ENCODE results near the gene ABCD1.

Gene ABCD1

DNA sequence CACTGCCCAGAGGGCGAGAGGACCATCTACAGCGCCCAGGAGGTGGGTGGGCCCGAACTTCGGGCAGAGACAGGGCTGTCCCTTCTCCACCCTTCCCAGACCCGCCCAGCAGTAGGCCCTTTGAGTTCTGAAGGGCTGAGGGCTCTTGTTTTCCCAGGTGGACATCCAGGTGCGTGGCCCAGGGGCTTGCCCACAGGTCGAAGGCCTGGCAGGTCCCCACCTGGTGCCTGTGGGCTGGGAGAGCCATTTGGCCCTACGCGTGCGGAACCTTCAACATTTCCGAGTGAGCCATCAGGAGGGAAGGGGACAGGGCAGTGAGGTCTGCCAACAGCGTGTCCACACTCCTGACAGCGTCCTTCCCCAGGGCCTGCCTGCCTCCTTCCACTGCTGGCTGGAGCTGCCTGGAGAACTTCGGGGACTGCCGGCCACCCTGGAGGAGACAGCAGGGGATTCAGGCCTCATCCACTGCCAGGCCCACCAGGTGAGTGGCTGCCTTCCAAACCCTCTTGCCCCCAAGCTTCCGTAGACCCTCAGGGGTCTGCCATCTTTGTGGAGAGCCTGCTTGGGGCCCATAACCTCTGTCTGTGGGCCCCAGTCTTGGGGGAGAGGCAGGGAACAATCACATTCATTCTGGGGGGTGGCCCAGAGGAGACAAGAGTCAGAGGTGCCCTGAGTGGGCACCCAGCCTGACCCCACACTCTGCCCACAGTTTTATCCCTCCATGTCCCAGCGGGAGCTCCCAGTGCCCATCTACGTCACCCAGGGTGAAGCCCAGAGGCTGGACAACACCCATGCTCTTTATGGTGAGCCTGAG lies 46.2 kb downstream of the ABCD1 start:
- no peak overlapping the region for H3K4me3 ChIP-seq (replicated peaks in 1 of 2; ENCODE audit: low read depth in 2 of 2, low read length in 2 of 2)
- TF ChIP-seq, protein P1, sequence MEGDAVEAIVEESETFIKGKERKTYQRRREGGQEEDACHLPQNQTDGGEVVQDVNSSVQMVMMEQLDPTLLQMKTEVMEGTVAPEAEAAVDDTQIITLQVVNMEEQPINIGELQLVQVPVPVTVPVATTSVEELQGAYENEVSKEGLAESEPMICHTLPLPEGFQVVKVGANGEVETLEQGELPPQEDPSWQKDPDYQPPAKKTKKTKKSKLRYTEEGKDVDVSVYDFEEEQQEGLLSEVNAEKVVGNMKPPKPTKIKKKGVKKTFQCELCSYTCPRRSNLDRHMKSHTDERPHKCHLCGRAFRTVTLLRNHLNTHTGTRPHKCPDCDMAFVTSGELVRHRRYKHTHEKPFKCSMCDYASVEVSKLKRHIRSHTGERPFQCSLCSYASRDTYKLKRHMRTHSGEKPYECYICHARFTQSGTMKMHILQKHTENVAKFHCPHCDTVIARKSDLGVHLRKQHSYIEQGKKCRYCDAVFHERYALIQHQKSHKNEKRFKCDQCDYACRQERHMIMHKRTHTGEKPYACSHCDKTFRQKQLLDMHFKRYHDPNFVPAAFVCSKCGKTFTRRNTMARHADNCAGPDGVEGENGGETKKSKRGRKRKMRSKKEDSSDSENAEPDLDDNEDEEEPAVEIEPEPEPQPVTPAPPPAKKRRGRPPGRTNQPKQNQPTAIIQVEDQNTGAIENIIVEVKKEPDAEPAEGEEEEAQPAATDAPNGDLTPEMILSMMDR (IDR thresholded peaks at IDR 0.05; ENCODE audit: low read depth, low read length): no peak
- DNase-seq (ENCODE audit: low read depth in 2 of 2): no peak

DNA sequence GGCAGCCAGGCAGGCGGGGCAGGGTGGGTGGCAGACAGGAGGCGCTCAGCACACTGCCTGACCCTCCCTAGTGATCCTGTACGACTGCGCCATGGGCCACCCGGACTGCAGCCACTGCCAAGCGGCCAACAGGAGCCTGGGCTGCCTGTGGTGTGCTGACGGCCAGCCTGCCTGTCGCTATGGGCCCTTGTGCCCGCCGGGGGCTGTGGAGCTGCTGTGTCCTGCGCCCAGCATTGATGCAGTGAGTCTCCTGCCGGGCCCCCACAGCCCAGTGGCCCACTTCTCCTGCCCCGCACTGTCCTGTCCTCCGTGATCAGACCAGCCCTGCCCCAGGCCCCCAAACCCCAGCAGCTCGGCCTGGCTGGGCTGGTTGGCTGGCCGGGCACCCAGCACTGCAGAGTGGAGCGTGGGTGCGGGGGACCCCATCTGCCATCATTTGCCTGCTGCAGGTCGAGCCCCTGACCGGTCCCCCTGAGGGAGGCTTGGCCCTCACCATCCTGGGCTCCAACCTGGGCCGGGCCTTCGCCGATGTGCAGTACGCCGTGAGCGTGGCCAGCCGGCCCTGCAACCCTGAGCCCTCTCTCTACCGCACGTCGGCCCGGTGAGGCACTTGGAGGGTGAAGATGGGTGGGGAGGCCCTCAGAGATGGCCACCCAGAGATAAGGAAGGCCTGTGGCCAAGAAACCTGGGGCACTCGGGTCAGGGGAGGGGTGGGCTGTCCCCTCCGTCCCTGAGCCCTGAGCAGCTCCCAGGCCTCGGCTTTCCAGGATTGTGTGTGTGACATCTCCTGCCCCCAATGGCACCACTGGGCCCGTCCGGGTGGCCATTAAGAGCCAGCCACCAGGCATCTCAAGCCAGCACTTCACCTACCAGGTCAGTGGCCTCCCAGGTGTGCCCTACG lies 47.0 kb downstream of the ABCD1 start:
- H3K4me3 ChIP-seq (replicated peaks in 1 of 2; ENCODE audit: low read depth in 2 of 2, low read length in 2 of 2): no peak overlapping the region
- TF ChIP-seq, protein P1 (IDR thresholded peaks at IDR 0.05; ENCODE audit: low read depth, low read length): no peak
- DNase-seq (ENCODE audit: low read depth in 2 of 2): no peak

DNA sequence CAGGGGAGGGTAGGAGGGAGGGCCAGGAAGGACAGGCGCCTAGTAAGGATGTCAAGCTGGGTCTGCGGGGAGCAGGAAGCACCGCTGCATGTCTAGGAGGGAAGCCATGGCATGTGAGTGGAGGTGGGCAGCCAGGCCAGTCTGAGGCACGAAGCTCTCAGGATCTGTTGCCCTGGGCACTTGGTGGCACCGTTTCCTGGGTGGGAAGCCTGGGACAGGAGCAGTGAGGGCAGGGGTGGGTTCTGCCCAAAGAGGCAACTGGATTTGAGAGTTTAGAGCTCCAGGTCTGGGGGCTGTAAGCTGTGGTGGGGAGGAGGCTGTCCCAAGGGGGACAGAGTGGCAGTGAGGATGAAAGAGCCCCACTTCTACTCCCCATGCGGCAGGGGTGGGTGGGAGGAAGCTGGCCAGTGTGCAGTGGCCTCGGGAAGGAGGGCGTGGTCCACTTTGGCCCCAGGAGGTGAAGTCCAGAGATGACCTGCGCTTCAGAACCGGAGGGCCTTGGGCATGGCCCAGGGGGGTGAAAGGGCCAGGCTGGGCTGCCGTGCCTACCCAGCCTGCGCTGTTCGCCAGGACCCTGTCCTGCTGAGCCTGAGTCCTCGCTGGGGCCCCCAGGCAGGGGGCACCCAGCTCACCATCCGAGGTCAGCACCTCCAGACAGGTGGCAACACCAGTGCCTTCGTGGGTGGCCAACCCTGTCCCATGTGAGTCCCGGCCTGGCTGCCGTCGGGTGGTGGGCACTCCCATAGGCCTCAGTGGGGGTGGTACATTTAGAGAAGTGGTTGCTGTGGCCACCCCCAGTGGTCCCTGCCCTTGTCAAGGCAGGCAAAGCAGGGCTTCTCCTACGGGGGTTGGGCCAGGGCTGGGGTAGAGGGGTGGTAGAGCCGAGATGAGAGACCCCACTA lies 47.9 kb downstream of the ABCD1 start:
- no peak overlapping the region for H3K4me3 ChIP-seq (replicated peaks in 1 of 2; ENCODE audit: low read depth in 2 of 2, low read length in 2 of 2)
- DNase-seq (ENCODE audit: low read depth in 2 of 2): no peak
- TF ChIP-seq, protein P1 (IDR thresholded peaks at IDR 0.05; ENCODE audit: low read depth, low read length): no peak

- no peak for DNase-seq (ENCODE audit: low read depth in 2 of 2)
- TF ChIP-seq, protein P1 (IDR thresholded peaks at IDR 0.05; ENCODE audit: low read depth, low read length): no peak
- no peak overlapping the region for H3K4me3 ChIP-seq (replicated peaks in 1 of 2; ENCODE audit: low read depth in 2 of 2, low read length in 2 of 2)
Observed at GRCh38 chrX:153773218-153773611, 48.6 kb downstream of the ABCD1 start.

DNA sequence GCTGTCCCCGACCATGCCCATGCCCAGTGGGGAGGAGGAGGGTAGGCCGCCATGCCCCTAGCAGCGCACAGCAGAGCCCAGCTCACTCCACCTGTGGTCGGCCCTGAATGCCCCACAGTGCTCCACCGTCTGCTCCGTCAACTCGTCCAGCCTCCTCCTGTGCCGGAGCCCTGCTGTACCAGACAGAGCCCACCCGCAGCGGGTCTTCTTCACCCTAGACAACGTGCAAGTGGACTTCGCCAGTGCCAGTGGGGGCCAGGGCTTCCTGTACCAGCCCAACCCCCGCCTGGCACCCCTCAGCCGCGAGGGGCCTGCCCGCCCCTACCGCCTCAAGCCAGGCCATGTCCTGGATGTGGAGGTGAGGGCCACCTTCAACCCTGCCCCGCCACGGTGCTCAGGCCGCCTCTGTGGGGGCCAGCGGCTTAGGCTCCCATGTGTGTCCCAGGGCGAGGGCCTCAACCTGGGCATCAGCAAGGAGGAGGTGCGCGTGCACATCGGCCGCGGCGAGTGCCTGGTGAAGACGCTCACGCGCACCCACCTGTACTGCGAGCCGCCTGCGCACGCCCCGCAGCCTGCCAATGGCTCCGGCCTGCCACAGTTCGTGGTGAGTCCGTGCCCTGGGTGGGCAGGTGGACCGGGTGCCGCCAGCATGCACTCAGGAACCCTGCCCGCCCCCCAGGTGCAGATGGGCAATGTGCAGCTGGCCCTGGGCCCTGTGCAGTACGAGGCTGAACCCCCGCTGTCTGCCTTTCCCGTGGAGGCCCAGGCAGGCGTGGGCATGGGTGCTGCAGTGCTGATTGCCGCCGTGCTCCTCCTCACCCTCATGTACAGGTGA lies 49.3 kb downstream of the ABCD1 start:
- DNase-seq (ENCODE audit: low read depth in 2 of 2): no peak

More for the DNA sequence above, 49.3 kb downstream of the ABCD1 start:
- TF ChIP-seq, protein P1 (IDR thresholded peaks at IDR 0.05; ENCODE audit: low read depth, low read length): no peak
- H3K4me3 ChIP-seq (replicated peaks in 1 of 2; ENCODE audit: low read depth in 2 of 2, low read length in 2 of 2): no peak overlapping the region
